Hepatocyte (in vitro differentiated cells): ENCODE results near the gene HECTD2. TPM values are rescaled to one million over a fixed set of nuclear protein-coding genes. Genes with fewer than 3 reads are reported as not detected.

Experiments used
- DNase-seq: peaks from one replicate; pipeline ENCODE4 v3.0.0-alpha.2; 2016; ENCODE audit warnings: low spot score
- H2AFZ ChIP-seq: fragments of 200-600 bp; sonication (generic); 2 replicates; pipeline ENCODE4 v1.6.0; 2016; ENCODE audit warnings: antibody characterized with exemption, mild to moderate bottlenecking
- H3K27ac ChIP-seq: fragments of 200-600 bp; sonication (generic); 2 replicates; pipeline ENCODE4 v1.5.1; 2016; ENCODE audit warnings: mild to moderate bottlenecking
- H3K27me3 ChIP-seq: fragments of 200-600 bp; sonication (generic); 2 replicates; pipeline ENCODE4 v1.6.1; 2016
- H3K36me3 ChIP-seq: fragments of 200-600 bp; sonication (generic); replicated peaks from 2 replicates; pipeline ENCODE4 v1.5.1; 2016; ENCODE audit warnings: low read depth; ENCODE audit not compliant: insufficient read depth
- H3K4me1 ChIP-seq: fragments of 200-600 bp; sonication (generic); 2 replicates; pipeline ENCODE4 v1.5.1; 2016; ENCODE audit warnings: mild to moderate bottlenecking, moderate library complexity; ENCODE audit not compliant: insufficient read depth
- H3K4me2 ChIP-seq: fragments of 200-600 bp; sonication (generic); 2 replicates; pipeline ENCODE4 v1.6.0; 2016
- H3K4me3 ChIP-seq: fragments of 200-600 bp; sonication (generic); 2 replicates; pipeline ENCODE4 v1.5.1; 2016; ENCODE audit warnings: mild to moderate bottlenecking
- H3K79me2 ChIP-seq: fragments of 200-600 bp; sonication (generic); 2 replicates; pipeline ENCODE4 v1.6.0; 2017; ENCODE audit warnings: mild to moderate bottlenecking
- H3K9me2 ChIP-seq: fragments of 200-600 bp; sonication (generic); replicated peaks from 2 replicates; pipeline ENCODE4 v1.6.0; 2017; ENCODE audit warnings: mild to moderate bottlenecking; ENCODE audit not compliant: insufficient read depth
- H3K9me3 ChIP-seq: fragments of 200-600 bp; sonication (generic); 2 replicates; pipeline ENCODE4 v1.5.1; 2016; ENCODE audit warnings: low read depth, mild to moderate bottlenecking
- H4K20me1 ChIP-seq: fragments of 200-600 bp; sonication (generic); 2 replicates; pipeline ENCODE4 v1.6.0; 2016; ENCODE audit warnings: mild to moderate bottlenecking; ENCODE audit not compliant: insufficient read depth, poor library complexity, severe bottlenecking
- EZH2 ChIP-seq: fragments of 200-600 bp; sonication (generic); IDR thresholded peaks from 2 replicates; pipeline ENCODE4 v1.6.1; 2016; ENCODE audit warnings: antibody characterized with exemption, mild to moderate bottlenecking, borderline replicate concordance
- EZH2phosphoT487 ChIP-seq: fragments of 200-600 bp; sonication (generic); IDR thresholded peaks from one replicate; pipeline ENCODE4 v1.6.1; 2018; ENCODE audit warnings: antibody characterized with exemption, mild to moderate bottlenecking, low read depth, moderate library complexity; ENCODE audit not compliant: unreplicated experiment, severe bottlenecking
- WGBS: methylation state at CpG from one replicate; pipeline ENCODE4 v1.1.6; 2016; ENCODE audit warnings: low lambda C conversion rate; ENCODE audit errors: missing lambda C conversion rate; 5-methylcytosine and 5-hydroxymethylcytosine counted together
- polyA plus RNA-seq: library from polyadenylated mRNA; unstranded; fragments of >200 nt; fragmentation: Nextera tagmentation; extraction: Ambion mirVana; gene quantifications from 2 replicates; pipeline ENCODE4 v1.2.1, GENCODE V29; 2016
- total RNA-seq: library from RNA; depleted of rRNA; stranded (reverse); fragments of >200 nt; gene quantifications from 2 replicates; pipeline ENCODE4 v1.2.3, GENCODE V29; 2014
- TF ChIP-seq, protein P1 (sequence below): fragments of 200-600 bp; sonication (generic); IDR thresholded peaks from 2 replicates; pipeline ENCODE4 v1.5.1; 2016; ENCODE audit warnings: antibody characterized with exemption, mild to moderate bottlenecking; ENCODE audit not compliant: poor library complexity

Gene HECTD2
- total and polyA plus RNA-seq, 2 experiments from 2014 or later, result 9.0 to 25.0 TPM

DNA sequence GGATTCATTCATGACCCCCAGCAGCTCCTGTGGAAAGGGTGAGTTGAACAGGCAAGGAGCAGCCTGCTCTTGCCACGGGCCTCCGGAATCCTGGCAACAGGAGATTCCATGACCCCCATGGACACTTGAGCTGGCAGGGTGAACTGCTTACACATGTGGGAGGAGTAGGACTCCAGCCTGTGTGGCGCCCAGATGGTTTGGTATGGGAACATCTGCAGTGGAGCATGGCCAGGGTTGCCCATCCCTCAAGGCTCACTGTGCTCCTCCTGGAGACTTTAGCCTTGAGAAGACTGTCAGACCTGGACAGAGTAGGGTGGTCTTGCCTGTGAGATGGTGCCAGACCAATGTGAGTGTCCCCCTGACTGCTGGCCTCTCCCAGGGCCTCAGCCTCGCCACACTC lies 57.0 kb downstream of the HECTD2 start:
- H2AFZ ChIP-seq, result no peak overlapping the region
- no peak overlapping the region for H3K27ac ChIP-seq
- no peak for DNase-seq
- H3K4me2 ChIP-seq, result no peak overlapping the region
- H3K9me2 ChIP-seq, result no peaks in the 10 kb centered on the region
- H3K4me3 ChIP-seq, result no peak overlapping the region
- no peaks in the 10 kb centered on the region for H3K79me2 ChIP-seq
- H3K9me3 ChIP-seq, result peaks cover 10% of the 10 kb centered on the region
- TF ChIP-seq, protein P1, sequence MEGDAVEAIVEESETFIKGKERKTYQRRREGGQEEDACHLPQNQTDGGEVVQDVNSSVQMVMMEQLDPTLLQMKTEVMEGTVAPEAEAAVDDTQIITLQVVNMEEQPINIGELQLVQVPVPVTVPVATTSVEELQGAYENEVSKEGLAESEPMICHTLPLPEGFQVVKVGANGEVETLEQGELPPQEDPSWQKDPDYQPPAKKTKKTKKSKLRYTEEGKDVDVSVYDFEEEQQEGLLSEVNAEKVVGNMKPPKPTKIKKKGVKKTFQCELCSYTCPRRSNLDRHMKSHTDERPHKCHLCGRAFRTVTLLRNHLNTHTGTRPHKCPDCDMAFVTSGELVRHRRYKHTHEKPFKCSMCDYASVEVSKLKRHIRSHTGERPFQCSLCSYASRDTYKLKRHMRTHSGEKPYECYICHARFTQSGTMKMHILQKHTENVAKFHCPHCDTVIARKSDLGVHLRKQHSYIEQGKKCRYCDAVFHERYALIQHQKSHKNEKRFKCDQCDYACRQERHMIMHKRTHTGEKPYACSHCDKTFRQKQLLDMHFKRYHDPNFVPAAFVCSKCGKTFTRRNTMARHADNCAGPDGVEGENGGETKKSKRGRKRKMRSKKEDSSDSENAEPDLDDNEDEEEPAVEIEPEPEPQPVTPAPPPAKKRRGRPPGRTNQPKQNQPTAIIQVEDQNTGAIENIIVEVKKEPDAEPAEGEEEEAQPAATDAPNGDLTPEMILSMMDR, result no peak
- TF ChIP-seq EZH2 (no peak), EZH2phosphoT487 (no peak)
- 98% methylated on average over 4 of the region's 4 CpGs for WGBS
- H4K20me1 ChIP-seq, result no peaks in the 10 kb centered on the region
- no peaks in the 10 kb centered on the region for H3K36me3 ChIP-seq
- H3K27me3 ChIP-seq, result no peaks in the 10 kb centered on the region
- H3K4me1 ChIP-seq, result no peaks in the 10 kb centered on the region

DNA sequence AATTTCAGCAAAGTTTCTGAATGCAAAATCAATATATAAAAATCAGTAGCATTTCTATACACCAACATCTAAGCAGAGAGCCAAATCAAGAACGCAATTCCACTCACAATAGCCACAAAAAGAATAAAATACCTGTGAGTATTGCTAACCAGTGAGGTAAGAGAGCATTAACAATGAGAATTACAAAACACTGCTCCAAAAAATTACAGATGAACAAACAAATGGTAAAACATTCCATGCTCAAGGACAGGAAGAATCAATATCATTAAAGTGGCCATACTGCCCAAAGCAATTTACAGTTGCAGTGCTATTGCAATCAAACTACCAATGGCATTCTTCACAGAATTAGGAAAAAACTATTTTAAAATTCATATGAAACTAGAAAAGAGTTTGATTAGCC lies 61.5 kb downstream of the HECTD2 start:
- no peak overlapping the region for H3K4me2 ChIP-seq
- no peak overlapping the region for H2AFZ ChIP-seq
- no peaks in the 10 kb centered on the region for H3K4me1 ChIP-seq
- no peaks in the 10 kb centered on the region for H3K27me3 ChIP-seq
- no peak overlapping the region for H3K4me3 ChIP-seq
- H3K9me3 ChIP-seq, result peaks cover 7% of the 10 kb centered on the region
- TF ChIP-seq EZH2, result no peak
- no peak for TF ChIP-seq EZH2phosphoT487
- TF ChIP-seq, protein P1, result no peak
- no peaks in the 10 kb centered on the region for H3K9me2 ChIP-seq
- no peak overlapping the region for H3K27ac ChIP-seq
- H3K36me3 ChIP-seq, result no peaks in the 10 kb centered on the region
- H4K20me1 ChIP-seq, result no peaks in the 10 kb centered on the region
- 97% methylated on average over 1 of the region's 1 CpG for WGBS
- DNase-seq, result no peak
- no peaks in the 10 kb centered on the region for H3K79me2 ChIP-seq

DNA sequence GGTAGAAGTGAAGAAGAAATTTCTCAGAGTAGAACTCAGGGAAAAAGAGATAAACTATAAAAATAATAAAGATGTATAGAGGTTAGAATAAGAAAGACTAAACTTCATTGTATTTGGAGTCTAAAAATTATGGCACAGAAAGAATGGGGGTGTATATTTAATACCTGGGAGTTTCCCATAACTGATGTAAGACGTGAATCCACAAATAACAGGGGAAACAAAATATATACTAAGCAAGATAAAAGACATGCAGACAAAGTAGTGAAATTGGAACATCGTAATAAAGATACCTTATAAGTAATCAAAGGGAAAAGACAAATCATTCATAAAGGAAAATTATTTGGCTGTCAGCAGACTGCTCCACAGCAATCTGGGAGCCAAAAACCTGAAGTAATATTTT lies 62.8 kb downstream of the HECTD2 start:
- Histone ChIP-seq H2AFZ (no peak overlapping the region), H3K79me2 (no peaks in the 10 kb centered on the region), H3K27ac (no peak overlapping the region), H3K27me3 (no peaks in the 10 kb centered on the region), H3K36me3 (no peaks in the 10 kb centered on the region), H3K4me1 (no peaks in the 10 kb centered on the region), H3K4me2 (no peak overlapping the region), H4K20me1 (no peaks in the 10 kb centered on the region), H3K9me2 (no peaks in the 10 kb centered on the region), H3K9me3 (peaks cover 7% of the 10 kb centered on the region), H3K4me3 (no peak overlapping the region)
- DNase-seq, result no peak
- WGBS, result 98% methylated on average over 2 of the region's 2 CpGs
- TF ChIP-seq EZH2phosphoT487 (no peak), EZH2 (no peak)
- TF ChIP-seq, protein P1, result no peak

DNA sequence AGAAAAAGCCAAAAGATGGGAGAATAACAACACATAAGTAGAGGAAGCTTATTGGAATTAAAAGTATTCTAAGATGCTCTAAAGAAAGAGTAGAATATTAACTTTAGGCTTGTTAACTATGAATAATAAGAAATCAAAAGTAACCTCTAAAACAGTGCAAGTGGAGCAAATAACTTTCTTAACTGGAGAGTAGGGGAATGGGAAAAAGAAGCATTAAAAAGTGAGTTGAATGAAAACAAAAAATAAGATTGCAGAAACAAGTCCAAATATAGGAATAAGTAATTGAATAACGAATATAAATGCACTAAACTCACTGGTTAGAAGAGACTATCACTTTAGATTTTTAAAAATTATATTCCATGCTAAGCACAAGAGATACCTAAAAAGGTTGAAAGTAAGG lies 63.9 kb downstream of the HECTD2 start:
- no peak overlapping the region for H2AFZ ChIP-seq
- no peaks in the 10 kb centered on the region for H3K4me1 ChIP-seq
- no peaks in the 10 kb centered on the region for H3K9me2 ChIP-seq
- H3K27me3 ChIP-seq, result no peaks in the 10 kb centered on the region
- H4K20me1 ChIP-seq, result no peaks in the 10 kb centered on the region
- no peak overlapping the region for H3K4me3 ChIP-seq
- WGBS, result 94% methylated on average over 1 of the region's 1 CpG
- TF ChIP-seq EZH2 (no peak), EZH2phosphoT487 (no peak)
- no peaks in the 10 kb centered on the region for H3K79me2 ChIP-seq
- no peak overlapping the region for H3K4me2 ChIP-seq
- H3K9me3 ChIP-seq, result peaks cover 7% of the 10 kb centered on the region
- no peak overlapping the region for H3K27ac ChIP-seq
- no peak for DNase-seq
- H3K36me3 ChIP-seq, result no peaks in the 10 kb centered on the region
